ENCODE measurements around the gene PSME2.

DNA sequence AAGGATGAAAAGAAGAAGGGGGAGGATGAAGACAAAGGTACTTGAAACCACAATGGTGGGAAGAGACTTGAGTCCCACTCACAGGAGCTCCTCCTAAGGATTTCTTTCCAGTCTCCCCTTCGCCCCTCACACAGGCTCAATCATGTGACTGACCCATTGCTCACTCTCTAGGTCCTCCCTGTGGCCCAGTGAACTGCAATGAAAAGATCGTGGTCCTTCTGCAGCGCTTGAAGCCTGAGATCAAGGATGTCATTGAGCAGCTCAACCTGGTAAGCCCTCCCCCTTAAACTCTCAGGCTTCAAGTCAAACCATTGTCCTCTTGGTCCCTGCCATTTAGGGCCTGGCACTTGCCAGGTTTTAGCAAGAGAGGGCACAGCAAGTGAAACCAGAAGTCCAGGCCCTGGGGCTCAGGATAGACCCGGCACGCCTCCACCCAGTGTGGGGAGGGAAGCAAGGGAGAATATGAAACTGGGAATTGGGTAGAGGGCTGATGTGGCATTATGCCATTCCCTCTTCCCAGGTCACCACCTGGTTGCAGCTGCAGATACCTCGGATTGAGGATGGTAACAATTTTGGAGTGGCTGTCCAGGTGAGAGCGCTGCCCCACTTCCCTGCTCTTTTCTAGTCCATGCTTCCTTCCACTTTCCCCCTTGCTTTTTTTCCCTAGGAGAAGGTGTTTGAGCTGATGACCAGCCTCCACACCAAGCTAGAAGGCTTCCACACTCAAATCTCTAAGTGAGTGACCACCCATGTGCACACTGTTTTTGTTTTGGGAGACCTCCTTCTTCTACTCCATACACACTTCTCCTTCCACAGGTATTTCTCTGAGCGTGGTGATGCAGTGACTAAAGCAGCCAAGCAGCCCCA lies 8.6 kb downstream of the PSME2 start:
- TF ChIP-seq POLR2A (IDR thresholded peaks at IDR 0.05) (no peak), EP300 (IDR thresholded peaks at IDR 0.05; ENCODE audit: low read depth) (no peak)
- TF ChIP-seq, protein P1, sequence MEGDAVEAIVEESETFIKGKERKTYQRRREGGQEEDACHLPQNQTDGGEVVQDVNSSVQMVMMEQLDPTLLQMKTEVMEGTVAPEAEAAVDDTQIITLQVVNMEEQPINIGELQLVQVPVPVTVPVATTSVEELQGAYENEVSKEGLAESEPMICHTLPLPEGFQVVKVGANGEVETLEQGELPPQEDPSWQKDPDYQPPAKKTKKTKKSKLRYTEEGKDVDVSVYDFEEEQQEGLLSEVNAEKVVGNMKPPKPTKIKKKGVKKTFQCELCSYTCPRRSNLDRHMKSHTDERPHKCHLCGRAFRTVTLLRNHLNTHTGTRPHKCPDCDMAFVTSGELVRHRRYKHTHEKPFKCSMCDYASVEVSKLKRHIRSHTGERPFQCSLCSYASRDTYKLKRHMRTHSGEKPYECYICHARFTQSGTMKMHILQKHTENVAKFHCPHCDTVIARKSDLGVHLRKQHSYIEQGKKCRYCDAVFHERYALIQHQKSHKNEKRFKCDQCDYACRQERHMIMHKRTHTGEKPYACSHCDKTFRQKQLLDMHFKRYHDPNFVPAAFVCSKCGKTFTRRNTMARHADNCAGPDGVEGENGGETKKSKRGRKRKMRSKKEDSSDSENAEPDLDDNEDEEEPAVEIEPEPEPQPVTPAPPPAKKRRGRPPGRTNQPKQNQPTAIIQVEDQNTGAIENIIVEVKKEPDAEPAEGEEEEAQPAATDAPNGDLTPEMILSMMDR (IDR thresholded peaks at IDR 0.05) = no peak

Data from transverse colon (tissue), 3 donors.